ENCODE data around the gene CTIF. TPM values are rescaled to one million over a fixed set of nuclear protein-coding genes. Genes with fewer than 3 reads are reported as not detected.

CTIF gene
- total RNA-seq, 1 donor from 2014 or later: 67.9 TPM

GRCh38 chr18:48875942-48876511 lies 337.2 kb downstream of the CTIF start:
- Mint-ChIP-seq H3K4me1 (peaks cover 65% of the 10 kb centered on the region), H3K36me3 (peaks cover 6% of the 10 kb centered on the region), H3K27ac (peak overlapping the region; percentile 91), H3K27me3 (ENCODE audit: low read depth) (no peaks in the 10 kb centered on the region), H3K4me3 (no peak overlapping the region), H3K9me3 (peaks cover 7% of the 10 kb centered on the region)
- TF ChIP-seq, protein P1, sequence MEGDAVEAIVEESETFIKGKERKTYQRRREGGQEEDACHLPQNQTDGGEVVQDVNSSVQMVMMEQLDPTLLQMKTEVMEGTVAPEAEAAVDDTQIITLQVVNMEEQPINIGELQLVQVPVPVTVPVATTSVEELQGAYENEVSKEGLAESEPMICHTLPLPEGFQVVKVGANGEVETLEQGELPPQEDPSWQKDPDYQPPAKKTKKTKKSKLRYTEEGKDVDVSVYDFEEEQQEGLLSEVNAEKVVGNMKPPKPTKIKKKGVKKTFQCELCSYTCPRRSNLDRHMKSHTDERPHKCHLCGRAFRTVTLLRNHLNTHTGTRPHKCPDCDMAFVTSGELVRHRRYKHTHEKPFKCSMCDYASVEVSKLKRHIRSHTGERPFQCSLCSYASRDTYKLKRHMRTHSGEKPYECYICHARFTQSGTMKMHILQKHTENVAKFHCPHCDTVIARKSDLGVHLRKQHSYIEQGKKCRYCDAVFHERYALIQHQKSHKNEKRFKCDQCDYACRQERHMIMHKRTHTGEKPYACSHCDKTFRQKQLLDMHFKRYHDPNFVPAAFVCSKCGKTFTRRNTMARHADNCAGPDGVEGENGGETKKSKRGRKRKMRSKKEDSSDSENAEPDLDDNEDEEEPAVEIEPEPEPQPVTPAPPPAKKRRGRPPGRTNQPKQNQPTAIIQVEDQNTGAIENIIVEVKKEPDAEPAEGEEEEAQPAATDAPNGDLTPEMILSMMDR (IDR thresholded peaks at IDR 0.05; ENCODE audit: unreplicated experiment): no peak
- no peak for DNase-seq (ENCODE audit: low spot score in 2 of 2, unreplicated experiment in 2 of 2)

DNA sequence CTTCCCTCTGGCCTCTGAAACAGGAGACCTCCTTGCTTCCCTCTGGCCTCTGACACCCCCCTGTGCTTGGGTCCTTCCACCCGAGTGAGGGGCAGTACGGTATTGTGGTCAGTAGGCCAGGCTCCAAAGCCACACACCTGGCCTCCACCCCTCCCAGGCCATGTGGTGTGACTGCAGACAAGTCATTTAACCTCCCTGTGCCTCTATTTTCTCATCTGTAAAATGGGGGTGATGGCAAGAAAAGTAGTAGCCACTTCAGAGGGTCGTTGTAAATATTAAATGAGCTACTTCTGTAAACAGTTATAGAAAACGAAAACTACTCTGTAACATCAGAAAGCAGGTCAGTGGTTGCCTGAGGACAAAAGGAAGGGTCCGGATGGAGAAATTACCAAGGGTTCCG lies 337.8 kb downstream of the CTIF start:
- Mint-ChIP-seq H3K27ac (peak overlapping the region; percentile 91), H3K9me3 (peaks cover 10% of the 10 kb centered on the region), H3K36me3 (peaks cover 9% of the 10 kb centered on the region), H3K27me3 (ENCODE audit: low read depth) (no peaks in the 10 kb centered on the region), H3K4me3 (no peak overlapping the region), H3K4me1 (peaks cover 65% of the 10 kb centered on the region)
- DNase-seq (ENCODE audit: low spot score in 2 of 2, unreplicated experiment in 2 of 2): no peak
- TF ChIP-seq, protein P1 (IDR thresholded peaks at IDR 0.05; ENCODE audit: unreplicated experiment): no peak

GRCh38 chr18:48877941-48878340 lies 339.1 kb downstream of the CTIF start:
- no peak for DNase-seq (ENCODE audit: low spot score in 2 of 2, unreplicated experiment in 2 of 2)
- H3K4me1 Mint-ChIP-seq: peaks cover 59% of the 10 kb centered on the region
- H3K9me3 Mint-ChIP-seq: peaks cover 10% of the 10 kb centered on the region
- no peaks in the 10 kb centered on the region for H3K27me3 Mint-ChIP-seq (ENCODE audit: low read depth)
- peak overlapping the region; percentile 98 for H3K27ac Mint-ChIP-seq
- H3K4me3 Mint-ChIP-seq: no peak overlapping the region
- peaks cover 9% of the 10 kb centered on the region for H3K36me3 Mint-ChIP-seq
- TF ChIP-seq, protein P1 (IDR thresholded peaks at IDR 0.05; ENCODE audit: unreplicated experiment): no peak

DNA sequence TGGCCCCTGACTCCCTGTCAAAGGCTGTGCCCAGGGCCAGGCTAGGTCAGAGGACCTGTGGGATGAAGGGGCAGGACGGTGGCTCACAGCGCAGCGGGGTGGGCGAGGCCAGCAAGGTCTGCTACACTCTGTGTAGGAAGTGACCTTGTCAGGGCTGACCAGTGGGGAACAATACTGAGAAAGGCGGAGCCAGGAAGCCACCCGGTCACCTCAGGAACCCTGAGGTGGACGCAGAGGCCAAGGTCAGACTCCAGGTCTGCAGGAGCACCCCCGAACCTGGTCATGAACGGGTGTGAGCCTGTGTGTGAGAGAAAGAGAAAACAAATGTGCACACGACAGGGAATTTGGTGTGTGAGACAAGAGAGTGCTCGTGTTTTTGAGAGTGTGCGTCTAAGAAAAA lies 339.6 kb downstream of the CTIF start:
- Mint-ChIP-seq H3K4me1 (peaks cover 54% of the 10 kb centered on the region), H3K27me3 (ENCODE audit: low read depth) (no peaks in the 10 kb centered on the region), H3K9me3 (peaks cover 10% of the 10 kb centered on the region), H3K27ac (peak overlapping the region; percentile 98), H3K4me3 (no peak overlapping the region), H3K36me3 (peaks cover 9% of the 10 kb centered on the region)
- DNase-seq (ENCODE audit: low spot score in 2 of 2, unreplicated experiment in 2 of 2): no peak
- TF ChIP-seq, protein P1 (IDR thresholded peaks at IDR 0.05; ENCODE audit: unreplicated experiment): no peak

- DNase-seq (ENCODE audit: low spot score in 2 of 2, unreplicated experiment in 2 of 2): peak; percentile 64 to 80
- TF ChIP-seq, protein P1 (IDR thresholded peaks at IDR 0.05; ENCODE audit: unreplicated experiment): no peak
- Mint-ChIP-seq H3K36me3 (peaks cover 9% of the 10 kb centered on the region), H3K9me3 (peaks cover 10% of the 10 kb centered on the region), H3K27ac (peak overlapping the region; percentile 98), H3K4me1 (peaks cover 58% of the 10 kb centered on the region), H3K4me3 (no peak overlapping the region), H3K27me3 (ENCODE audit: low read depth) (no peaks in the 10 kb centered on the region)
Measured at GRCh38 chr18:48879008-48879431, 340.2 kb downstream of the CTIF start.

Measured in mesothelial cell of epicardium (in vitro differentiated cells).